HG03095 (cell line): ENCODE results near the gene STK33.

Experiments
- ATAC-seq: cut with Tn5 transposase; IDR thresholded peaks from one replicate; pipeline ENCODE4 v1.9.1; 2021; ENCODE audit warnings: moderate library complexity; ENCODE audit not compliant: unreplicated experiment

STK33 gene

DNA sequence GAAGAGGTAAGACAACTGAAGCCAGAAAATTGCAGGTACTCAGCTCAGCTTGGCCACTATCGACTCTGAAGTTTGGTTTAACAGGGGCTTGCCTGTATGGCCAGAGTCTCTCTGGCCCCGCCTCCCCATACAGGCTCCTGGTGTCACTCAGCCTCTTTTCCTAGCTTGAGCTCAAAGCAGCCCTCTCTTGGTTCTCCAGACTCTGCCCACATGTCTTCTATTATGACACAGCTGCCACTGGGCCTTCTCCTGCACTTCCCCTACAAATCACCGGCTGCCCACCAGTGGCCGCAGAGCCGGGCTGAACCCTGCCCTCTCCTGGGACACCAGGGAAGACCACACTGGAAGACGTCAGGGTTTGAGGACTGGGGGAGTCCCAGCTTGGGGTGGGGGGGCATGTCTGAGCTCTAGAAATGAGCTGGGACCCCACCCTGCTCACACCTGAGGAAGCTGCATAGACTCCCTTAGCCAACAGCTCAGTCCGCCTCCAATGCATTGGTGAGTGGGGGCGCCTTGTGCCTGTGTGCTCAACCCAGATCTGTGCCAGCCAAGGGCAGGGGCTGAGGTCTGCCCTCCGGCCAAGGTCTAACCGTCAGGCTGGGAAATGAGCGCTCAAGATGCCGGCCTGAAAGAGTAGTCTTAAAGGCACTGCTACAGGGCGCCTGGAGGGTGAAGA, 236.0 kb downstream of the STK33 start:
- ATAC-seq, result no peak

- no peak for ATAC-seq
Measured at GRCh38 chr11:8357505-8357888, 236.5 kb downstream of the STK33 start.

DNA sequence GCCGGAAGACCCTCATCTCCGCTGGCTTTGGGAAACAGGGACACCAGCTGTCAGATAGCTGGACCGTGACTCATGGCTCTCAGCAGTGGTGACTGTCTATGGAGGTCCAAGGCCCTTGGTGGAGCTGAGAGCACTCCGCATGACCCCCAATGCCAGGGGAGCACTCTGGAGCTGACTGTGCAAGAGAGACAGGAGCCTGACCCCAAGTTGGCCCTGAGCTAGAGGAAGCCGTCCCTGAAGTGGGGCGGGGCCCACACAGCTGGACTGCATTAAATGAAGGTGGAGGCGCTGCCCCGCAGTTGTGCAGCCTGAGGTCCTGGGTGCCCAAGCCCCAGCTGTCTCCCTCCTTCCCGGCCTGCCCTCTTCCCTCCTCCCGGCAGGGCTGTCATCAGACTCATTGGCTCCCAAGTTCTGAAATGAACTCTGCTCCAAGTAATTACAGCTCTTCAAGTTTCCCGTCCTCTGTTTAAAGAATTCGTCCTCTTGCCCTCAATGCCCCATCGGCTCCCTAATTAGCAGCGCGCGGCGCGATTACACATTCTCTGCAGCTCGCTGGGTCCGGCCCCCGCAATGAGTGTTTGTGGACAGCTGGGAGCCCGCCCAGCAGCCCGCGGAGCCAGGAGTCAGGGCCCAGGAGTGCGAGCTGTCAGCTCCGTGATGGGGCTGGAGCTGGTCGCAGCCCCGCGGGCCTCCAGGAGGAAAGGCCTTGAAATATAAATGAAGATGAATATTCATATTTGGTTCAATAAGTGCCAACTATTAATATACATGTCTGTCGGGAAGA, 237.1 kb downstream of the STK33 start:
- ATAC-seq, result no peak

- ATAC-seq, result no peak
Measured at GRCh38 chr11:8356216-8356615, 237.8 kb downstream of the STK33 start.

GRCh38 chr11:8355416-8355742, 238.6 kb downstream of the STK33 start:
- ATAC-seq, result no peak

- ATAC-seq, result no peak
Measured at GRCh38 chr11:8354622-8355415, 239.2 kb downstream of the STK33 start.

DNA sequence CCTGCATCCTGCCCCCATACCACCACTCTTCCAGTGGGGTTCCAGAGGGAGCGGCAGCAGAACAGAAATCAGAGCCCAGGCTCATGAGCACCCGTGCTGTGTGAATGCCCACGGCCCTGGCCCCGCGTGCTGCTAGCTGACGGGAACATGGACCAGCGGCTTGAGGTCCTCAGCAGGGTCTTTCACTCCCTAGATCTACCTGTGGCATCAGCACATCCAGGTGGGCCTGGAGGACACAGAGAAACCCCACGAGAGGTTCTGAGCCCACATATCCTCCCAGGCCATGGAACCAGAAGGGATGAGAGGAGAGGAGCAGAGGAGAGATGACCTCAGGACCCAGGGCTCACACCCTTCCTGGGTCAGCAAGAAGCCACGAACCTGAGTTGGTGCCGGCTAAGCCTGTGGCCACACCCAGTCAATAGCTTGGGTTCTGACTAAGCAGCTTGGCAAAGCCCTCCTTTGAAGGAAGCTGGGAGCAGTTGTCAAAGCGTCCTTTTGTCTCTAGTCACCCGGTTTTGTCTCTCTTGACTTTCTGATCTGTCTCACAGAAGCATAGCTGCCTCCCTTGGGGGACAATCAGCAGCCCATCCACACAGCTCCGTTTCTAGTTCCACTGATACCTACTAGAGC, 241.0 kb downstream of the STK33 start:
- no peak for ATAC-seq

- no peak for ATAC-seq
Measured at GRCh38 chr11:8352103-8352875, 241.7 kb downstream of the STK33 start.

DNA sequence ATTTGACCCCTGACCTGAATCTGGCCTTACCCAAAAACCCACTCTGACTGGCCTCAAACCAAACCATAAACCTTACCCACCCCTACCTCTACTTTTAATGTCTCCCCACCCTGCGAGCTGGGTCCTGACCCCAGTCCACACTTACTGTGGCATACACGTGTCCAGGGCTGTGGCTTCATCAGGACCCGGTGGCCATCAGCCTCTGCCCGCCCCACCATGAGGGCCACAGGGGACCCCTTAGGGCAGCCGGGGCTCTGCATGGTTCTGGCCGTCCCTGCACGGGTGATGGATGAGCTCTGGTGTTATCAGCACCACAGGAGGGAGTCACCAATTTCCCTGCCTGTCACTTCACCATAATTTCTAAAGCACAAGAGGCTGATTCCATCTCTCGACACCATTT, 242.8 kb downstream of the STK33 start:
- ATAC-seq, result no peak

GRCh38 chr11:8347978-8348377, 246.1 kb downstream of the STK33 start:
- no peak for ATAC-seq

DNA sequence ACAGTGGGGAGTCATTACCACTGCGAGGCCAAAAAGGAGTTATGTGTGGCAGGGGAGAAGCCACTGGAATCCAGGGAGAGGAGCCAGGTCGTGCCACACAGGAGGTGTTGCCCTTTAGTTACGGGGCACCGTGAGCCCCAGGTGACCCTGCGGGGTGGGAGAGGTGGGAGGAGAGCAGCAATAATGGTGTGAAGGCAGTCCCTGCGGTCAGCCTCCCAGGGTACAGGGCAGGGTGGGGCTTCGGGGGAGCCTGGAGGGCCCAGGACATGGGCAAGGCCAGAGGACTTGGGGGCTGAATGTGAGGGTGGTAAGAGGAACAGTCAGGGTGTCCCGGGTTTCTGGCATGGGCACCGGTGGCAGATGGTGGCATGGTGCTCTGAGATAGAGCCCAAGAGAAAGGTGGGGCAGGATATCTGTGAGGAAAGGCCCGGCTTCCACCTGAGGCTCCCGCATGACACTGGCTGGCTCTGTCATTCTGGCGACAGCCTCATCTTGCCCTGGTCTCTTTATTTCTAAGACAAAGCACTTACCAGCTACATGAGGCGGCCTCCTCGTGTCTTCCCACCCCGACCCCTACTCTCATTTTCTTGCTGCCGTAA, 247.8 kb downstream of the STK33 start:
- ATAC-seq, result no peak

DNA sequence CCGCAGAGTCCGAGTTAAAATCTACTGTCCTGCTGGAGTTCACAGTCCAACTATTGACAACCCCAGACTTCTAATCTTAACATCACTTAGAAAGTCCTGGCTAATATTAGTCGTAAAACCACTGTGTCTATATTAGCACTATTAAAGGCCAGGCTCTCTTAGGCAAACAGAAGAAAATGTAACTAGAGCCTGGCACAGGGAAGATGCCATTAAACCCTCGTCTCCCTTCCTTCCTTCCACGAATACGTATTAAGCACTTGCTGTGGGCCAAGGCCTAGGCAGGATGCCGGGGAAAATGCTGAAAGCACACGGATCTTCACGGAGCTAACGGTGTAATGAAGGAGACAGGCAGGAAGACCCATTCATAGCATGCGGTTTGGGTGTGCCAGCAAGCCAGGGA, 248.8 kb downstream of the STK33 start:
- no peak for ATAC-seq

DNA sequence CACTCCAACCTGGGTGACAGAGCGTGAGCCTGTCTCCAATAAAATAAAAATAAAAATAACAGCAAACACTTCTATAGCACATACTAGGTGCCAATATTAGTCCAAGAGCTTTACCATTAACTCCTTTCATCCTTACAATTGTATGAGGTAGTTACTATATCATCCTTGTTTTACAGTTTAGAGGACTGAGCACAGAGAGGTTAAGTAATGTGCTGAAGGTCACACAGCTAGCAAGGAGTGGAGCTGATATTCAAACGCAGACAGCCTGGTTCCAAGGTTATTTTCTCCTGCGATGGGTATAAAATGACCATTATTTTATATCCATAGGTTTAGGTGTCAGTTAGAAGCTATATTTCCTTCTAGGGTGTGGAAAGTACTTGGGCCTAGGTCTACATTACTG, 249.7 kb downstream of the STK33 start:
- no peak for ATAC-seq

- ATAC-seq, result peak; percentile 69
Measured at GRCh38 chr11:8342821-8343681, 251.0 kb downstream of the STK33 start.

- ATAC-seq, result no peak
Measured at GRCh38 chr11:8341996-8342395, 252.0 kb downstream of the STK33 start.
